AG08396 (cell line): ENCODE results near the gene ACADSB.

ENCODE experiments used
- DNase-seq: peaks from one replicate; pipeline ENCODE4 v3.0.0; 2012; ENCODE audit warnings: low spot score, mixed read lengths

The ACADSB gene

DNA sequence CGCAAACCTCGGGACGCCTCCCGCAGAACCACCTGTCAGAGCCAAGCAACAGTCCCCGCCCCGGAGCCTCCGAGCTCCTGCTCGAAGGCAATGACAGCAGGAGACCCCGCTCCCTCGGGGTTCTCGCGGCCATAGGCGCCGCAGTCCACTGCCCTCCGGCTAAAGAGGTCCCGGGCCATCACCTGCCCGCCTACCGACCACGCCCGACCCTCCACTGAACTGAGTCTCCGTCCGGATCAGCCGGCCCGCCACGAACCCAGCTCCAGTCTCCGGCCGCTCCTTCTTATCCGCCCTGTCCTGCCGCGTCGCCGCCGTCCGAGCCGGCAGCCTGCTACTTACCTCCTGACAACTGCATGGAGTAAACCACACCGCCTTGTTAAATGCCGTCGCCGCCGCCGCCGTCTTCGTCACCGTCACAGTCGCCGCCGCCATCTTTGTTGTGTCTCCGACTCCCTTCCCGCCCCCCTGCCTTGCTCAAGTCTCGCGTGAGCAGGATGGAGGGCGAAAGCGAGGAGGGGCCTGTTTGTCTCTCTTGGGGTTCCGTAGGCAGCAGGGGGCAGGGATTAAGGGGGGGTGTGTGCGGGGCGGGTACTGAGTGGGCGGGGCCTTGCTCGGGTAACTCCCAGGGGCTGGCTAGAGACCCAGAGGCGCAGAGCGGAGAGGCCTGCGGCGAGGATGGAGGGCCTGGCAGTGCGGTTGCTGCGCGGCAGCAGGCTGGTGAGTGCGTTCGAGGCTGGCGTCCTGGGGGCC, at the start of gene ACADSB, which contains the start of gene IKZF5:
TSS of gene ACADSB (plus strand) at position 652 of the 750 bp plus-strand sequence. CDS start at position 676, 24 bp downstream.
TSS of gene IKZF5 (minus strand) at position 441 of the 750 bp plus-strand sequence. CDS start 10,170 bp downstream, outside the sequence.
- peak; percentile 99 for DNase-seq

GRCh38 chr10:122962405-122962804, 46.4 kb upstream of the ACADSB start:
- DNase-seq: no peak

DNA sequence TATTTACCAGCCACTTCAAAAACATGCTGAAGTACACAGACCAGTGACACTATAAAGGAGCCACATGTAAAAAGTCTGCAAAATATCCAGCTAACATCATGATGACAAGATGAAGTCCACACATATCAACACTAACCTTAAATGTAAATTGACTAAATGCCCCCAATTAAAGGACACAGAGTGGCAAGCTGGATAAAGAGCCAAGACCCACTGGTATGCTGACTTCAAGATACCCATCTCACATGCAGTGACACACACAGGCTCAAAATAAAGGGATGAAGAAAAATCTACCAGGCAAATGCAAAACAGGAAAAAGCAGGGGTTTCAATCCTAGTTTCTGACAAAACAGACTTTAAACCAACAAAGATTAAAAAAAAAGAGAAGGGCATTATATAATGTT, 41.9 kb upstream of the ACADSB start:
- no peak for DNase-seq

GRCh38 chr10:122968698-122969097, 40.1 kb upstream of the ACADSB start:
- DNase-seq: no peak

GRCh38 chr10:122974023-122974422, 34.8 kb upstream of the ACADSB start:
- no peak for DNase-seq

GRCh38 chr10:122974543-122975064, 34.2 kb upstream of the ACADSB start:
- DNase-seq: no peak

GRCh38 chr10:122980209-122981065, 28.4 kb upstream of the ACADSB start, which contains the start of gene PSTK:
TSS of gene PSTK (plus strand) at chr10:122980401. CDS start at chr10:122980480, 79 bp downstream.
- DNase-seq: peak; percentile 98

DNA sequence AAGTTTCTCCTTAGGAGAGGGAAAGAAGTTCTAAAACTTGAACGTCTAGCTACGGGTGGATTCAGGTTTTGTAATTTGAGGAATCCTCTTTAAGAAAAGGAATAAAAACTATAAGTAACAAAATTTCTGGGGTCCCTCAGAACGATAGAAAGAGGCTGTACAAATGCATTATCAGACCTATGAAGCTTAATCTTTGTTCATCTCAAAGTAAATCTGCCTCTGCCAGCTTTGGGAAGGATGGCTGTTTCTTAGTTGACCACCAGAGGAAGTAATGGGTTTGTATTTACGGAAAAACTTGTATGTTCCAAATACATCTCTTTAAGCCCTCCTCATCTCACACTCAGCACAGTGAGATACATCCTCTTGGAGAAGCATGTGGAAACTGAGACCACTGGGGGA, 27.7 kb upstream of the ACADSB start:
- DNase-seq: peak; percentile 49

- DNase-seq: no peak
Measured at GRCh38 chr10:122983898-122984297, 24.9 kb upstream of the ACADSB start.

DNA sequence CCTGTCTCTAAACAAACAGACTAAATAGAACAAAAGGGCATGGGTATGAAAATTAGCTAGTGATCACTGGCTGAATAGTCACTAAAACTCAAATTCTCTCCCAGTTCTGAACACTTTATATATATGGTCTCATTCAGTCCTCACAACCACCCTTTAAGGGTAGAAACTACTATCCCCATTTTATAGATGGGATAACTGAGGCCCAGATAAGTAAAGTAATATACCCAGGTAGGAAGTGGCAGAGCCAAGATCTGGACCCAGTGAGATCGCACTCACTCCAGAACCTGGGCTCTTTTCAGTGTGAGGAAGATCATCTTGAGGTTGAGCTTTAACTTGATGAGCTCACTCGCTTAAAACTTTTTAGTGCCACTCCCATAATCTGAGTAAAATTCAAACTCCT, 24.1 kb upstream of the ACADSB start:
- no peak for DNase-seq

DNA sequence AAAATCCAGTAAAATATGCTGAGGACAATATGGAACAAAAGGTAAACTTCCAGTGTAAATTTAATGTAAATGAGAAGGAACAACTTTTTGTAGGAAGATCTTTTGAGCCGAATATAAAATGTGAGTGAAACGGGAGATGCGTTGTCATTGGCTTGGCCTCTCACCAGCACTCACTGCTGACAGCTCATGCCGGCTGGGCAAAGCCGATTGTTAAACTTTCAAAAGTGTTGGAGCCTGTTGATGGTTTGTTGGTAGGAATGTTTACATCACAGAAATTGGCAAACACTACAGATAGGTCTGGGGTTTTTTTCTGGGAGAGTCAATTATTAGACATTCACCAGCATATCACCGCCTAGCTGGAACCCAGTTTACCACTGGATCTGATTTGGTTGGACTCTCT, 22.5 kb upstream of the ACADSB start:
- DNase-seq: peak; percentile 51

DNA sequence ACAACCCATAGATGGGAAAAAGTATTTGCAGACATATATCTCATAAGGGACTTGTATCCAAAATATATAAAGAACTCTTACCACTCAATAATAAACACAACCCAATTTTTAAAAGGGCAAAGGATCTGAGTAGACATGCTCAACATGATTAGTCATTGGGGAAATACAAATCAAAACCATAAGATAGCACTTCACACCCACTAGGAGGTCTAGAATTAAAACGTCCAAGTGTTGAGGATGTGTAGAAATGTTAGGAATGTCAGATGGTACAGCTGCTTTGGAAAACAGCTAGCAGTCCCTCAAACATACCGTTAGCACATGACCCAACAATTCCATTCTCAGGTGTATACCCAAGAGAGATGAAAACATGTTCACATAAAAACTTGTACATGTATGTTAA, 20.3 kb upstream of the ACADSB start:
- no peak for DNase-seq

DNA sequence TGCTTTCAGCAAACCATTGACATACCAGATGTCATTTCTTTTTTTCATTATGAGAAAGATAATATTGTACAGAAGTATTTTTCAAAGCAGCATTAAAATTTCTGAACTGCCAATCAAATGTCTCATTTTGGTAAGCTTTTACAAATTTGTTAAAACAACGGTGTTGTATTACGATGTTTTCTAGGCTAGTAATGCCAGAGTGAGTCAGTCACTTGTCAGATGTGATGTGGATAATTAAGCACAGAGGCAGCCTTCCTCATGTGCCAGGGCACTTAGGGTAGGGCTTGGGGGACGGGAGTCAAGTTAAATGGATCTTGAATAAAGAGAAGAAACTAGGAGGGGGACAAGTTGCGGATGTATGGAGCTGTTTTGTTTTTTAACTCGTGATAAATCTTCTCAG, 18.5 kb upstream of the ACADSB start:
- DNase-seq: no peak

DNA sequence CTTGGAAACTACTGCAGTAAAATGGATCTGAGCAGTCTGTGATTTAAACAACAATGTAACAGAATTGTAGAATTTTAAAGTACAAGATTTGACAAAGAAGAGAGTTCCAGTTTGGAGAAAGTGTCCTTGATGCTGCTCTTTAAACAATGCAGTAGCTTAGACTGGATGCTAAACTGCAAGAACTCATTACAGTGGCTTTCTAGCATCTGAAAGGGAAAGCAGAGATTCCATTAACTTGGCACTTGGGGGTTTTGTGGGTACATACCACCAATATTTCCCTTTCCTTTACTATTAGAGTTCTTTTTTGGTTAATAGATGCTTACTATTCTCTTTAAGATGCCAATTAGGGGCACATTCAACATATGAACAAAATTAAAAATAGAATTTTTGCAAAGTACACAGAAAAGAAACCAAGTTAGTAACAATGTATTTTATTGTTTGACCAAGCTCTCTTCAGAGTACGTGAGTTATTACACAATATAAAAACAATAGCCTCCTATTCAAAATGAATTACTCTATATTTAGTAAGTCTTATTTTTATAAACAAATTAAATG, 16.7 kb upstream of the ACADSB start:
- DNase-seq: no peak

- no peak for DNase-seq
Measured at GRCh38 chr10:122993797-122994336, 14.9 kb upstream of the ACADSB start.

- no peak for DNase-seq
Measured at GRCh38 chr10:122995936-122996335, 12.9 kb upstream of the ACADSB start.

DNA sequence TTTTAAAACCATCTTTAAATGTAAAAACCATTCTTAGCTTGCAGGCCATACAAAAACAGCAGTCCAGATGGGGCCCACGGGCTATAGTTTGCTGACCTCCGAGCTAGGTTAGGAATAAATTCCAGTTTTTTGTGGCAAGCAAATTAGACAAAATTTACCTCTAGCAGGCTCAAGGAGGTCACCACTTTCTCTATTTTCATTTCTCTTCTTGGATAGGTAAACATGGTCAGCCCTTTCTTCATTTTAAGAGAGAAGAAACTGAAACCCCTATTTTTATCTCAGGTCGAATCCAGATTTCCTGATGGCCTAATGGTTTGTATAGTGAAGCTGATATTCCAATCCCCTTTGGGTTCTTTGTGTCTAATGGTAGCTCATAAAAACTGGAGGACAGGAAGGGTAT, 10.9 kb upstream of the ACADSB start:
- DNase-seq: no peak

DNA sequence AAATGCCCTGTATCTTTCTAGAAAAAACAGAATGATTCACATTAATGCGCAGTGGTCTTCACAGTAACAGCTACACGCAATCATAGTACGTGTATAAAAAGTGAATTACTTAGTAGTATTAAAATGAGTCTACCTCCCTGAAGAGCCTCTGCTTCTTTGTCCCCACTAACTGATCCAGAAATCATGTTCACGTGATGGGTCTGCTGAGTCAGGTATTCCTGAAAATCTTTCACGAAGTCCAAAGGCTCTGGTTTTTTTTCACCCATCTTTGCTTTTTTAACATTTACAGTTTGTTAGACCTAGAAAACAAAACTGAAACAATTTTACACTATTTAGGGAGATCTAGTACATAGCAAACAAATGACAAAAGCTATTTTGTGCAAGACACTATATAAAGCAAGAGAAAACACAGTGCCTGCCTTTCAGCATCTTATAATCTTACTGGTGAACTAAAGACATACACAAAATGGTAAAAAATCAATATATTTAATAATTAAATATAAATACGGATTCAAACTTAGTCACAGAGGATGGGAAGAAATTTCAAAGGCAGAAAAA, 10.4 kb upstream of the ACADSB start:
- DNase-seq: no peak

DNA sequence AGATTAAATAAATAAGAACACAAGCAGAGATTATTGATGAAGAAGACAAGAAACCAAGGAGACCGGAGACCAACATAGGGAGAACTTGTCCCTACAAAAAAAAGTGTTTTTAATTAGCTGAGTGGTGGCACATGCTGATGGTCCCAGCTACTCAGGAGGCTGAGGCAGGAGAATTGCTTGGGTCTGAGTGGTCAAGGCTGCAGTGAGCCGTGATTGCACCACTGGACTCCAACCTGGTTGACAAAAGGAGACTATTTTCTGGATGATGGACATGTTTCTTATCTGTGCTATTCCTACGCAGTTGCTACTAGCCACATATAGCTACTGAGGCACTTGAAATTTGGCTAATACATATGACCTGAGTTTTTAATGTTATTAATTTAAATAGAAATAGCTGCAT, 9.9 kb upstream of the ACADSB start:
- no peak for DNase-seq

- no peak for DNase-seq
Measured at GRCh38 chr10:122999347-122999746, 9.5 kb upstream of the ACADSB start.

DNA sequence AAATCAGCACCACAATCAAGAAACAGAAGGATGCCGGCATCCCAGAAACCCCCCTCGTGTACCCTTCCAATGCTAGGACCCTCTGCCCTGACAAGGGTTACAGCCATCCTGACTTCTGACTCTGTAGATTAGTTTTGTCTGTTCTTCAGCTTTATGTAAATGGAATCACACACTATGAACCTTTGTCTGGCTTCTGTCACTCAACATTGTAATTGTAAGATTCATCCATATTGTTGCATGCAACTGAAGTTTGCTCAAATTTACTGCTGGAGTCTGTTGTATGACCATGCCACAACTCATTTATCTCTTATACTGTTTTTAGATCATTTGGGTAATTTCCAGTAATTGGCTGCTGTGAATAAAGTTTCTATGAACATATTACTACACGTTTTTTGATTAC, 8.7 kb upstream of the ACADSB start:
- DNase-seq: no peak

DNA sequence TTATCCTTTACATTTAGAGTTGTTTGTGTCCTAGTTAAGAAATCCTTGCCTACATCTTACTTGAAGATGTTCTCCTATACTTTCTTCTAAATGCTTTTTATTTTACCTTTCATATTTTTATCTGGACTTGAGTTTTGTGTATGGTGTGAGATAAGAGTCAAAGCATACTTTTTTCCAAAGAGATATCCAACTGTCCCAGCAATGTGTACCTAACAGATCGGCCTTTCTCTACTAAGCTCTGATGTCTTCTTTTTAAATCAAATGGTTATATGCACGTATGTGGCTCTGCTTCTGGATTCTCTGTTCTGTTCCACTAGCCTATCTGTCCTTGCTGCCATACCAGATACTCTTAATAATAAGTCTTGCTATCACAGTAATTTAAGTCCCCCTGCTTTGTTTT, 7.4 kb upstream of the ACADSB start:
- no peak for DNase-seq
